Fibroblast of villous mesenchyme (primary cell): ENCODE data around the gene DDX53. TPM values are rescaled to one million over a fixed set of nuclear protein-coding genes. Genes with fewer than 3 reads are reported as not detected.

Source experiments
- DNase-seq: peaks from one replicate; pipeline ENCODE4 v3.0.0-alpha.2; 2010; ENCODE audit warnings: low read depth
- H3K4me3 ChIP-seq: 2 replicates; pipeline ENCODE4 v1.5.1; 2011; ENCODE audit warnings: low read depth, mild to moderate bottlenecking, low read length
- total RNA-seq: library from RNA; depleted of rRNA; stranded (reverse); fragments of >200 nt; gene quantifications from 2 replicates; pipeline ENCODE4 v1.2.3, GENCODE V29; 2012
- TF ChIP-seq, protein P1 (sequence below): IDR thresholded peaks from 2 replicates; pipeline ENCODE4 v1.5.1; 2012; ENCODE audit warnings: low read depth, mild to moderate bottlenecking, low read length; ENCODE audit not compliant: insufficient read depth

DDX53 gene
- total RNA-seq, 1 donor = not detected

- peak; percentile 19 for DNase-seq
- TF ChIP-seq, protein P1, sequence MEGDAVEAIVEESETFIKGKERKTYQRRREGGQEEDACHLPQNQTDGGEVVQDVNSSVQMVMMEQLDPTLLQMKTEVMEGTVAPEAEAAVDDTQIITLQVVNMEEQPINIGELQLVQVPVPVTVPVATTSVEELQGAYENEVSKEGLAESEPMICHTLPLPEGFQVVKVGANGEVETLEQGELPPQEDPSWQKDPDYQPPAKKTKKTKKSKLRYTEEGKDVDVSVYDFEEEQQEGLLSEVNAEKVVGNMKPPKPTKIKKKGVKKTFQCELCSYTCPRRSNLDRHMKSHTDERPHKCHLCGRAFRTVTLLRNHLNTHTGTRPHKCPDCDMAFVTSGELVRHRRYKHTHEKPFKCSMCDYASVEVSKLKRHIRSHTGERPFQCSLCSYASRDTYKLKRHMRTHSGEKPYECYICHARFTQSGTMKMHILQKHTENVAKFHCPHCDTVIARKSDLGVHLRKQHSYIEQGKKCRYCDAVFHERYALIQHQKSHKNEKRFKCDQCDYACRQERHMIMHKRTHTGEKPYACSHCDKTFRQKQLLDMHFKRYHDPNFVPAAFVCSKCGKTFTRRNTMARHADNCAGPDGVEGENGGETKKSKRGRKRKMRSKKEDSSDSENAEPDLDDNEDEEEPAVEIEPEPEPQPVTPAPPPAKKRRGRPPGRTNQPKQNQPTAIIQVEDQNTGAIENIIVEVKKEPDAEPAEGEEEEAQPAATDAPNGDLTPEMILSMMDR = no peak
- no peak overlapping the region for H3K4me3 ChIP-seq
Observed at GRCh38 chrX:23003116-23003515, 3.4 kb downstream of the DDX53 start.

GRCh38 chrX:23008431-23009099 is 8.8 kb downstream of the DDX53 start:
- DNase-seq = peak; percentile 13
- TF ChIP-seq, protein P1 = peak; percentile 18
- no peak overlapping the region for H3K4me3 ChIP-seq

GRCh38 chrX:23012162-23012561 is 12.4 kb downstream of the DDX53 start:
- no peak for DNase-seq
- H3K4me3 ChIP-seq = no peak overlapping the region
- TF ChIP-seq, protein P1 = no peak

DNA sequence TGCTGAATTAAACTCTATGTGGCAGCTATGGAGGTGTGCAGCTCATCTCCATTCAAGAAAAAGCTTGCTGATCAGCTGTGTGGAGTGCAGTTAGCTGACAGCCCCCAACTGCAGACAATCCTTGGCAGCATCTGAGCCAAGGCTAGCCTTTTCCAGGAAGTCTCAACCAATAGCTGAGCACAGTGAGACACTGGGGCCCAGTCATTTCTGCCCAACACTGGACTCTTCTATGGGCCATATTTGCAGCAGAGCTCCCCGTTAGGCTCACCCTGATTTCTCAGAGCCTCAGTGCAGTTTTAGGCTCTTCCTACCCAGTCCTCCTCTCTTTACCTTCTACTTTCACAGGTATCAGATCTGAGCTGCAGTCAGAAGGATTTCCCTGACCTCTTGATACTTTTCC is 12.9 kb downstream of the DDX53 start:
- no peak for DNase-seq
- TF ChIP-seq, protein P1 = no peak
- no peak overlapping the region for H3K4me3 ChIP-seq

- H3K4me3 ChIP-seq = no peak overlapping the region
- DNase-seq = no peak
- TF ChIP-seq, protein P1 = no peak
Observed at GRCh38 chrX:23013366-23013765, 13.6 kb downstream of the DDX53 start.

DNA sequence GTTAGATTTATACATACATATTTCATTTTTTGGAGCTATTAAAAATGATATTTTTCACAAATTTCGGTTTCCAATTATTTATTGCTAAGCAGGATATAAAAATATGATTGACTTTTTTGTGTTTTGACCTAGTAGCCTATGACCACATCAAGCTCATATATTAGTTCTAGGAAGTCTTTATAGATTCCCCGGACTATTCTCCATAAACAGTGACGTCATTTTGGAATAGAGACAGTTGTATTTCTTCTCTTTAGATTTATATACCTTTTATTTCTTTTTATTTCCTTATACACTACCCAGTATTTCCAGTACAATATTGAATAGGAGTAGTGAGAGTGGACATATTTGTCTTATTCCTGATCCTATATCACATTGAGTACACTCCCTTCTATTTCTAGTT is 31.8 kb downstream of the DDX53 start:
- H3K4me3 ChIP-seq = no peak overlapping the region
- TF ChIP-seq, protein P1 = no peak
- DNase-seq = no peak

DNA sequence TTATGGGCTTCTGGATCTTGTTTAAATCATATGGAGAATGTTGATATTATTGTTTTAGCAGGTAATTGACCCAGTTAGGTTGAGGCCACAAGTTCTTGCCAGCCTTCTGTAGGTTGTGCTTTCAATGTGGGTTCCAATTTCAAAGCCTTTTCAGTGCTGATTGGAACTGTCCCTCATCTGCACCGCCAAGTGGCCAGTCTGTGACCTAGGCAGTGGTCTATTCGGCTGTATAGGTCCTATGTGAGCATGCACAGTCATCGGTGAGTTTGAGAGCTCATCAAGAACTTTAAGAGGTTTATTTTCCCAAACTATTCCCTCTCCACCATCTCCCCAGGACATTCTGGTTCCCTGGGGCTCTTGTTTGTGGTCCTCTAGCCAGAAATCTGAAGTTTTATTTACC is 35.7 kb downstream of the DDX53 start:
- TF ChIP-seq, protein P1 = no peak
- H3K4me3 ChIP-seq = no peak overlapping the region
- DNase-seq = no peak
